ENCODE data around the gene MZB1.

MZB1 gene

DNA sequence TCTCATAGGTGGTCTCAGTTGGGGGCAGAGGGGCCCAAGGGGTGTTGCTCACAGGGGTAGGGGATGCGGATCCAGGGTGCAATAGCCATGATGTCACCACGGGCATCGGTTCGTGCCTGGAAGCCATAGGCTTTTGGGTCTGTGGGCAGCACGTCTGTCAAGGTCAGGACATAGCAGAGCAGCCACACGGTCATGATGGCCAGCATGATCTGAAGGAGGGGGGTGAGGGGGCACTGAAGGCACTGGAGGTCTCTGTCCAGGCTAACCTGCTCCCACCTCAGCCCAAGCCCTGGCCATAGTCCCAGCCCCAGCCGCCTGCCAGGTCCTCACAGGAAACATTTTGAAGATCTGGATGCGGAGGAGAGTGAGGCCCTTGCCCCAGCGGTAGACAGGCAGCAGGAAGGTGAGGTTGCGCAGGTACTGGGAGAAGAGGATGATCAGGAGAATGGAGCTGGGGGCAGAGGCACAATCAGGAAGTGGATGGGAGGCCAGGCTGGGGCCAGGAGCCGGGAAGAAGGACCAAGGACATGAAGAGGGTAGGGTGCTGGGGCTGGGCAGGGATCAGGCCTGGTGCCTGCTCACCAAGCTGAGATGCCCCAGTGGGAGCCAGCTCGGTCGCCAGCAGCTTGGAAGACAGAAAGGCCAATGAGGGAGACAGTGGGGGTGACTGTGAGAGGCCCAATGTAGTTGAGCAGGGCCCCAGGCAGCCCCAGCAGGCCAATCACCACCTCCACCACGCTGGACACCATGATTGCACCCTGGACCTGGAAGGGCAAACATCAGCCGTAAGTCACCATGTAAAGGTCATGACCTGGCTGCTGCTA is 9.9 kb downstream of the MZB1 start:
- DNase-seq (ENCODE audit: insufficient read length, low spot score): peak; percentile 11

DNA sequence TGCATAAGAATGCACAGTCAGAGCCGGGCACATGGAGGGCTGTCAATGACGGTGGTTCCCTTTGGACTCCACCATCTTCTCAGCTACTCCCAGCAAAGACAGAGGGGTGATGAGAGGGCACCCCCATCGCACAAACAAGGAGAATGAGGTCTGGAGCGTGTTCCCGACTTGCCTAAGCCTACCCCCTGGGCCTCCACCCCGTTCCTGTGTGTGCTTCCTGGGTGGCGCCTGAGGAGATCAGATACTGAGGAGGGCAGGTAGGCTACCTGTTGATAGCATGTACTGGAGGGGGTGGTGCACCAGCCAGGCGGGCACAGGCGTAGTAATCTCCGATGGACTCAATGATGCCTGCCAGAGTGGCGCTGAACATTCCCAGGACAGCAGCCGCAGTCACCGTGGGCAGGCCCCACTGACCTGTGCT is 10.8 kb downstream of the MZB1 start:
- FAIRE-seq (no peak), DNase-seq (ENCODE audit: insufficient read length, low spot score) (peak; percentile 12)
- TF ChIP-seq, protein P1, sequence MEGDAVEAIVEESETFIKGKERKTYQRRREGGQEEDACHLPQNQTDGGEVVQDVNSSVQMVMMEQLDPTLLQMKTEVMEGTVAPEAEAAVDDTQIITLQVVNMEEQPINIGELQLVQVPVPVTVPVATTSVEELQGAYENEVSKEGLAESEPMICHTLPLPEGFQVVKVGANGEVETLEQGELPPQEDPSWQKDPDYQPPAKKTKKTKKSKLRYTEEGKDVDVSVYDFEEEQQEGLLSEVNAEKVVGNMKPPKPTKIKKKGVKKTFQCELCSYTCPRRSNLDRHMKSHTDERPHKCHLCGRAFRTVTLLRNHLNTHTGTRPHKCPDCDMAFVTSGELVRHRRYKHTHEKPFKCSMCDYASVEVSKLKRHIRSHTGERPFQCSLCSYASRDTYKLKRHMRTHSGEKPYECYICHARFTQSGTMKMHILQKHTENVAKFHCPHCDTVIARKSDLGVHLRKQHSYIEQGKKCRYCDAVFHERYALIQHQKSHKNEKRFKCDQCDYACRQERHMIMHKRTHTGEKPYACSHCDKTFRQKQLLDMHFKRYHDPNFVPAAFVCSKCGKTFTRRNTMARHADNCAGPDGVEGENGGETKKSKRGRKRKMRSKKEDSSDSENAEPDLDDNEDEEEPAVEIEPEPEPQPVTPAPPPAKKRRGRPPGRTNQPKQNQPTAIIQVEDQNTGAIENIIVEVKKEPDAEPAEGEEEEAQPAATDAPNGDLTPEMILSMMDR (IDR thresholded peaks at IDR 0.05; ENCODE audit: insufficient read depth, missing control alignments): no peak

More for the DNA sequence above, 9.9 kb downstream of the MZB1 start:
- no peak for FAIRE-seq
- TF ChIP-seq, protein P1 (IDR thresholded peaks at IDR 0.05; ENCODE audit: insufficient read depth, missing control alignments): no peak

DNA sequence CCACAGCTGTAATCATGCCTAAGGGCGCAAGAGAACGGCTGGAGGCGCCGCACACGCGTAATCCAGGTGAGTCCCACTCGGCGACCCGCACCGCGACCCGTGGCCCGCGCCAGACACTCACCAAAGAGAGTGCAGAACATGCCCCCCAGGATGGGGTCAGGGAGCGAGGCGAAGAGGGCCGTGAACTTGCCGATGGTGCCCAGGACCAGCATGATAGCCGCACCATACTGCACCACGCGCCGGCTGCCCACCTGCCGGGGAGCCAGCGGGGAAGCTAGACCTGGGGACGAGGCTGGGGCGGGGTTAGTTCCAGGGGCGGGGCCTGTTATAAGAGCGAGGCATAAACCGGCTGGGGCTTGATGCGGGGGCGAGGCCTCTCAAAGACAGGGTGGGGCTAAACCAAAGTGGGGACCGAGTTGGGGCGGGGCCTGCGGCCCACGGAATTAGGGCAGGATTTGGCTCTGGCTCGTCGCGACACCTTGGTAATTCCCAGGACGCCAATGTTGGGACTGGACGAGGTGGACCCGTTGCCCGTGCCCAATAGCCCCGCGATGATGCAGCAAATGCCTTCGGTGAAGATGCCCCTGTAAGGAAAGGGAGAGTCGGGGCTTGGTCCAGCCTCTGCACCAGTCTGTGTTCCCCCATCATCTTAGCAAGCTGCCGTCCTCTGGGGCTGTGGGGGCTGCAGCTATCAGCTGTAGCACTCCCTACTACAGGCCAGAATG is 11.4 kb downstream of the MZB1 start:
- FAIRE-seq (no peak), DNase-seq (ENCODE audit: insufficient read length, low spot score) (peak; percentile 8)
- TF ChIP-seq, protein P1 (IDR thresholded peaks at IDR 0.05; ENCODE audit: insufficient read depth, missing control alignments): no peak

DNA sequence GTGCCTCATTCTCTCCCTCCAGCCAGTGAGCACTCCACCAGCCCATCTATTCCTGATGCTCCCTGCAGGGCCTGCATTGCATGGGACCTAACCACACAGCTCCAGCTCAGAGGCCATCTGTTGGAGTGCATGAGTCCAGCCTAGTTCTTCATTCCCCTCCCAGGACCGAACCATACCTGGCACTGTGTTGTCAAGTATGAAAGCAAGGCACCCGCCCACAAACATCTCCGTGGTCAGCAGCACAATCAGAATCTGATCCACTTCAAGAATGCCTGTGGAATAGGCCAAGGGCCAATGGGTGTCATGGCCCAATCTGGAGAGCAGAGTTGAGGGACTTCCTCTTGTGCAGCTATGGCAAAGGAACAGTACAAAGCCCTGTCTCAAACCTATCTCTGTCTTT is 12.5 kb downstream of the MZB1 start:
- DNase-seq (ENCODE audit: insufficient read length, low spot score) (no peak), FAIRE-seq (no peak)
- TF ChIP-seq, protein P1 (IDR thresholded peaks at IDR 0.05; ENCODE audit: insufficient read depth, missing control alignments): no peak

DNA sequence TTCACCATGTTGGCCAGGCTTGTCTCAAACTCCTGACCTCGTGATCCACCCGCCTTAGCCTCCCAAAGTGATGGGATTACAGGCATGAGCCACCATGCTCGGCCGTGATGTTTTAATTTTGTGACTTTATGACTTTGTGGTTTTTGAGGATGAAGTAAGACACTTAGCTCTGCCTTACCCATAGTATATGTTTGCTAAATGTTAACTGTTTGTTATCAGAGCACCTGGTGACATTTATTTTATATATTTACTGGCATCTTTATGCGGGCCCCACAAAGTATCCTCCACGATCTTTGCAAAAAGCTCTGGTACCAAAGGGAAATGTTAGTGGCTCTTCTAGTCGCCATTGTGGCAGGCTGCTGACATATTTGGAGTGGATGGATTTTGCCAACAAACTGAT is 13.3 kb downstream of the MZB1 start:
- FAIRE-seq (no peak), DNase-seq (ENCODE audit: insufficient read length, low spot score) (no peak)
- TF ChIP-seq, protein P1 (IDR thresholded peaks at IDR 0.05; ENCODE audit: insufficient read depth, missing control alignments): no peak

DNA sequence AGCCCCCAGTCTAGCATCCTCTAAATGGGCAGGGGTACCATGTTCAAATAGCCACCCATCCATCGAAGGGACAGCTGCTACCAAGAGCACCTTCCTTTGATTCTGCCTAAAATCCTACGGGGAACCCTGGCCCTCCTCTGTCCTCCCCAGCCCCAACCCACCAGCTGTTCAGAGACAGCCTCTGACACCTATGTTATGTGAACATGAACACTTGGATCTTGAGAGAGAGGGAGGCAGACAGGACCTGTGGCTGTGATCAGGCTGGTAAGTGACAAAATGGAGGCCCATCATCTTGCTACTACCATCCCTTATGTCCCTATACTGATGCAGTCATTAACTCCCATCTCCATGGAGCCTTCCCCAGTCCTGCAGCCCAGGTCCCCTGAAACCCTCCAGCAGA is 14.8 kb downstream of the MZB1 start:
- TF ChIP-seq, protein P1 (IDR thresholded peaks at IDR 0.05; ENCODE audit: insufficient read depth, missing control alignments): no peak
- DNase-seq (ENCODE audit: insufficient read length, low spot score): no peak
- FAIRE-seq: no peak

All from D721Med (cell line).